ENCODE results near the gene ARHGEF7. TPM values are rescaled to one million over a fixed set of nuclear protein-coding genes. Genes with fewer than 3 reads are reported as not detected.

ARHGEF7 gene
- total RNA-seq, 4 donors from 2014 or later, result 42.8 to 125 (median 61.1) TPM

DNA sequence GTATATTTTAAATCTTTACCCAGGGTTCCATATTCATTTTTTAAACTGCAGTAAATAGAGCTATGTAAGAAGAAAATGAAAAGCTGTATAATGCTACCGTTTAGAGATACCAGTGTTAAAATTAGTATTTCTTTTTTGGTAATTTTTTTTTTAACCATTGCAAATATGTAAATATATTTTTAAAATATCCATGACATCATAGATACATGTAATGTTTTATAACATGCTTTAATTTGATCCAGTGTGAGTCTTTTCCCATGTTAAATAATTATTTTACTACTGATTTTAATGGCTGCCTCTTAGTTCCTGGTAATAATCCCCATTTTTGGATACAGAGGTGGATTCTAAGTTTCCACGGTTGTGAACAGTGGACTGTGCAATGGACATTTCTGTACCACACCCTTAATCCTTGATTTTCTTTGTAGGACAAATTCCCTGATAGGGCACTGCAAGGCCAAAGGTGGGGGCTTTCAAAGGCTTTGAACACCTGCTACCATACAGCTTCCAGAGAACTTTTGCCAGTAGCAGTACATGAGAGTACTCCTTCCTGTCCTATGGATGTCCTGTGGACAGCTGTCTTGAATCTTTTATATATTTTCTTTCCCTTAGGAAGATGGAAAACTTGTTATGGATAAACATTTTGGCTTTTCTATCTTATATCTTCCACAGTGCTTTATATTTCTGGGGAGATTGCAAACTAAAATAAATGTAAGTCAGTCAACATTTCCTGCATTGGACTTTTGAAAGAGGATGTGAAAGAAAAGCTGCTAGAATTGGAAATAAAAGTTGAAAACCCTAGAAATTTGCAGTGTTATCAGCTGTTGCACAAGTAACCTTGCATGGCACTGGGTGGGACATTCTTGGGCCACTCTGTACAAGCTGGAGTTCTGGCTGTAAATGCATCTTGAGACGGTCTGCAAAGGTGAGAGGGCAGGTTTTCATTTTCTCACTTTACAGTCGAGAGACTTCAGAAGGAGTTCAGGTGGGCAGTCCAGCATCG is 46.8 kb downstream of the ARHGEF7 start:
- TF ChIP-seq POLR2A (IDR thresholded peaks at IDR 0.05), result no peak
- TF ChIP-seq, protein P1, sequence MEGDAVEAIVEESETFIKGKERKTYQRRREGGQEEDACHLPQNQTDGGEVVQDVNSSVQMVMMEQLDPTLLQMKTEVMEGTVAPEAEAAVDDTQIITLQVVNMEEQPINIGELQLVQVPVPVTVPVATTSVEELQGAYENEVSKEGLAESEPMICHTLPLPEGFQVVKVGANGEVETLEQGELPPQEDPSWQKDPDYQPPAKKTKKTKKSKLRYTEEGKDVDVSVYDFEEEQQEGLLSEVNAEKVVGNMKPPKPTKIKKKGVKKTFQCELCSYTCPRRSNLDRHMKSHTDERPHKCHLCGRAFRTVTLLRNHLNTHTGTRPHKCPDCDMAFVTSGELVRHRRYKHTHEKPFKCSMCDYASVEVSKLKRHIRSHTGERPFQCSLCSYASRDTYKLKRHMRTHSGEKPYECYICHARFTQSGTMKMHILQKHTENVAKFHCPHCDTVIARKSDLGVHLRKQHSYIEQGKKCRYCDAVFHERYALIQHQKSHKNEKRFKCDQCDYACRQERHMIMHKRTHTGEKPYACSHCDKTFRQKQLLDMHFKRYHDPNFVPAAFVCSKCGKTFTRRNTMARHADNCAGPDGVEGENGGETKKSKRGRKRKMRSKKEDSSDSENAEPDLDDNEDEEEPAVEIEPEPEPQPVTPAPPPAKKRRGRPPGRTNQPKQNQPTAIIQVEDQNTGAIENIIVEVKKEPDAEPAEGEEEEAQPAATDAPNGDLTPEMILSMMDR (IDR thresholded peaks at IDR 0.05), result no peak
- intact Hi-C loops (cut with DNase I; ENCODE audit: low total_unique reads), result no loop called here
- WGBS, 2 donors, result 80 to 86% methylated on average over 5 of the region's 5 CpGs
- no peak for DNase-seq (ENCODE audit: low spot score in 2 of 2)
- no peak overlapping the region for H3K4me3 ChIP-seq (ENCODE audit: low read depth, poor library complexity, severe bottlenecking)

DNA sequence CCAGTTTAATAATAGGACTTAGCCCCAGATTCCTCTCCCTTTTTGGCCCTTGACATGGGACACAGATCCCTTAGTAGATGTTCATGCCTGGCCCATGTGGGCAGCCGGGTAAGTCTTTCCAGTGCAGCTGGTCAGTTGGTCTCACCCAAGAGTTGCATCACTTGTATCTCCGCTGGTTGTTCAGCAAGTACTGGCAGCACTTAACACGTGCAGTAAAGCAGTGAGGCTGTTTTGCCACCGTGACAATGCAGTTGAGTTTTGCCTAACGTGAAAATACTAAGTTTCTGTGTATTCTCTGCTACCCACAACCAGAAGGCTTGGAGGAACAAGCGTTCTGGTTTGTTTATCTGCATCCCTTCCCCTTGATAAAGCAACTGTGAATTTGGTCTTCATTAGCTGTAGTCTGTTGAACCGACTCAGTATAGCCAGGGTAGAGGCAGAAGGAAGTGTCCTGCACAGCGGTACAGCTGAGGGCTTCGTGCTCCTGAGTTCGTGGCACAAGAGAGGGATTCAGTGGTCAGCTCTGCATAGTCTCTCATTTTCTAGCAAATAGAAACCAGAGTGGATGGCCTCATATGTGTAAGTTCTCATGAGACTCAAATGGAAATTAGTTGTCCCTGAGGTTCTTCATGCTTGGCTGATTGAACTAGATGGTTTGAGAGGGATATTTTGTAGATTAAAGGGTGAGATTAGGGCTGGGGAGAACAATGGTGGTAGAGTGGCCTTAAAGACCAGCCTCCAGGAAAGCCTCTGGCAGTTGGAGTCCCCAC is 50.3 kb downstream of the ARHGEF7 start:
- no peak overlapping the region for H3K4me3 ChIP-seq (ENCODE audit: low read depth, poor library complexity, severe bottlenecking)
- intact Hi-C loops (cut with DNase I; ENCODE audit: low total_unique reads), result no loop called here
- TF ChIP-seq POLR2A (IDR thresholded peaks at IDR 0.05), result no peak
- TF ChIP-seq, protein P1 (IDR thresholded peaks at IDR 0.05), result no peak
- 92 to 93% methylated on average over 10 of the region's 10 CpGs for WGBS, 2 donors
- DNase-seq (ENCODE audit: low spot score in 2 of 2), result no peak

GRCh38 chr13:111166882-111167675 is 52.0 kb downstream of the ARHGEF7 start:
- 83 to 90% methylated on average over 11 of the region's 11 CpGs for WGBS, 2 donors
- intact Hi-C loops (cut with DNase I; ENCODE audit: low total_unique reads), result no loop called here
- DNase-seq (ENCODE audit: low spot score in 2 of 2), result no peak

GRCh38 chr13:111168107-111168506 is 53.0 kb downstream of the ARHGEF7 start:
- no peak overlapping the region for H3K4me3 ChIP-seq (ENCODE audit: low read depth, poor library complexity, severe bottlenecking)
- TF ChIP-seq POLR2A (IDR thresholded peaks at IDR 0.05), result no peak
- TF ChIP-seq, protein P1 (IDR thresholded peaks at IDR 0.05), result no peak
- DNase-seq (ENCODE audit: low spot score in 2 of 2), result no peak
- intact Hi-C loops (cut with DNase I; ENCODE audit: low total_unique reads), result no loop called here
- WGBS, 2 donors, result 81 to 82% methylated on average over 8 of the region's 8 CpGs

More at GRCh38 chr13:111166882-111167675, 52.0 kb downstream of the ARHGEF7 start:
- no peak overlapping the region for H3K4me3 ChIP-seq (ENCODE audit: low read depth, poor library complexity, severe bottlenecking)
- no peak for TF ChIP-seq POLR2A (IDR thresholded peaks at IDR 0.05)
- TF ChIP-seq, protein P1 (IDR thresholded peaks at IDR 0.05), result no peak

DNA sequence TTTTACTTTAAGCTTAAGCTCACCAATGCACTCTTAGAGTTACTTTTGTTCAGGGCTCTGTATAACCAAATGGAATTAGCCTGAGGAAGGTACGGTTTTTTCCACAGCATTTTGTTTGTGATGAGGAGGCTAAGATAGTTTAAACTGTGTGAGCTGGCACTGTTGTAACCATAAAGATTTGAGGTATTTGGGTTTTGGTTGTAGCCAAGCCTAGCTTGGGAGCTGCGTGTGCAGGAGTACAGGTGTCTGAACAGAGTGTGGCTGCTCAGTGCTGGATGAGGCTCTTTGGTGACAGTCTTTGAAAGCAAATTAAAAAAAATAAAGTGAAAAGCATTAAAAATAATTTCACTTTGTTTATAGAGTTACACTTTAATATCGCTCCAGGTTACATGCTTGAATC is 56.0 kb downstream of the ARHGEF7 start:
- TF ChIP-seq, protein P1 (IDR thresholded peaks at IDR 0.05), result no peak
- no peak overlapping the region for H3K4me3 ChIP-seq (ENCODE audit: low read depth, poor library complexity, severe bottlenecking)
- WGBS, 2 donors, result 43 to 46% methylated on average over 3 of the region's 3 CpGs
- intact Hi-C loops (cut with DNase I; ENCODE audit: low total_unique reads), result no loop called here
- DNase-seq (ENCODE audit: low spot score in 2 of 2), result no peak

All from lower leg skin (tissue), 4 donors.